ENCODE results near the gene RELB.

GRCh38 chr19:45049073-45049736, 47.9 kb downstream of the RELB start:
- TF ChIP-seq MAX (IDR thresholded peaks at IDR 0.05; ENCODE audit: low read depth, low read length) (no peak), NRF1 (conservative IDR thresholded peaks at IDR 0.05; ENCODE audit: low read depth, low read length) (no peak), TCF3 (IDR thresholded peaks at IDR 0.05; ENCODE audit: borderline replicate concordance, insufficient read depth, low read depth, low read length) (no peak), CEBPB (IDR thresholded peaks at IDR 0.05; ENCODE audit: borderline replicate concordance in 1 of 2, low read depth in 2 of 2, low read length in 2 of 2) (no peak), POLR2AphosphoS5 (IDR thresholded peaks at IDR 0.05; ENCODE audit: low read length) (no peak), EZH2 (IDR thresholded peaks at IDR 0.05; ENCODE audit: borderline replicate concordance, control insufficient read depth, low read depth, low read length) (no peak), KDM1A (IDR thresholded peaks at IDR 0.05; ENCODE audit: borderline replicate concordance) (no peak), RAD21 (IDR thresholded peaks at IDR 0.05; ENCODE audit: insufficient read depth, low read depth, low read length) (no peak)
- TF ChIP-seq, protein P1, sequence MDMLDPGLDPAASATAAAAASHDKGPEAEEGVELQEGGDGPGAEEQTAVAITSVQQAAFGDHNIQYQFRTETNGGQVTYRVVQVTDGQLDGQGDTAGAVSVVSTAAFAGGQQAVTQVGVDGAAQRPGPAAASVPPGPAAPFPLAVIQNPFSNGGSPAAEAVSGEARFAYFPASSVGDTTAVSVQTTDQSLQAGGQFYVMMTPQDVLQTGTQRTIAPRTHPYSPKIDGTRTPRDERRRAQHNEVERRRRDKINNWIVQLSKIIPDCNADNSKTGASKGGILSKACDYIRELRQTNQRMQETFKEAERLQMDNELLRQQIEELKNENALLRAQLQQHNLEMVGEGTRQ (IDR thresholded peaks at IDR 0.05; ENCODE audit: borderline replicate concordance, low read depth, low read length): no peak
